GM18519 (cell line): ENCODE data around the gene ATXN7.

Source experiments
- ATAC-seq: cut with Tn5 transposase; IDR thresholded peaks from one replicate; pipeline ENCODE4 v1.9.1; 2021; ENCODE audit warnings: mild to moderate bottlenecking, moderate library complexity; ENCODE audit not compliant: unreplicated experiment, low FRiP score

Gene ATXN7

GRCh38 chr3:63932509-63933212 is 69.0 kb downstream of the ATXN7 start:
- ATAC-seq = no peak

- ATAC-seq = peak; percentile 67
Observed at GRCh38 chr3:63933459-63933858, 69.8 kb downstream of the ATXN7 start.

GRCh38 chr3:63934041-63934866 is 70.6 kb downstream of the ATXN7 start:
- ATAC-seq = no peak

- ATAC-seq = no peak
Observed at GRCh38 chr3:63936925-63937324, 73.3 kb downstream of the ATXN7 start.

- ATAC-seq = peak; percentile 50
Observed at GRCh38 chr3:63937661-63938651, 74.3 kb downstream of the ATXN7 start.

GRCh38 chr3:63940389-63940757 is 76.7 kb downstream of the ATXN7 start:
- ATAC-seq = no peak

GRCh38 chr3:63942528-63942927 is 78.9 kb downstream of the ATXN7 start:
- no peak for ATAC-seq

GRCh38 chr3:63943678-63944077 is 80.0 kb downstream of the ATXN7 start:
- ATAC-seq = no peak

- ATAC-seq = no peak
Observed at GRCh38 chr3:63945558-63946096, 82.0 kb downstream of the ATXN7 start.

- ATAC-seq = no peak
Observed at GRCh38 chr3:63946753-63947152, 83.1 kb downstream of the ATXN7 start.

- no peak for ATAC-seq
Observed at GRCh38 chr3:63947594-63947993, 83.9 kb downstream of the ATXN7 start.

GRCh38 chr3:63949005-63949404 is 85.3 kb downstream of the ATXN7 start:
- ATAC-seq = no peak

GRCh38 chr3:63950698-63951097 is 87.0 kb downstream of the ATXN7 start:
- no peak for ATAC-seq

- peak; percentile 41 for ATAC-seq
Observed at GRCh38 chr3:63951492-63952247, 88.0 kb downstream of the ATXN7 start.

GRCh38 chr3:63952248-63952594 is 88.6 kb downstream of the ATXN7 start:
- ATAC-seq = no peak

- ATAC-seq = no peak
Observed at GRCh38 chr3:63954182-63954581, 90.5 kb downstream of the ATXN7 start.

GRCh38 chr3:63955036-63955650 is 91.5 kb downstream of the ATXN7 start:
- no peak for ATAC-seq

GRCh38 chr3:63955830-63956545 is 92.3 kb downstream of the ATXN7 start:
- no peak for ATAC-seq

- ATAC-seq = no peak
Observed at GRCh38 chr3:63959146-63959545, 95.5 kb downstream of the ATXN7 start.
